Hepatocyte (in vitro differentiated cells): ENCODE data around the gene ARHGAP25.

Source experiments
- EZH2phosphoT487 ChIP-seq: fragments of 200-600 bp; sonication (generic); IDR thresholded peaks from one replicate; pipeline ENCODE4 v1.6.1; 2018; ENCODE audit warnings: antibody characterized with exemption, mild to moderate bottlenecking, low read depth, moderate library complexity; ENCODE audit not compliant: unreplicated experiment, severe bottlenecking
- TF ChIP-seq, protein P1 (sequence below): fragments of 200-600 bp; sonication (generic); IDR thresholded peaks from 2 replicates; pipeline ENCODE4 v1.5.1; 2016; ENCODE audit warnings: antibody characterized with exemption, mild to moderate bottlenecking; ENCODE audit not compliant: poor library complexity

DNA sequence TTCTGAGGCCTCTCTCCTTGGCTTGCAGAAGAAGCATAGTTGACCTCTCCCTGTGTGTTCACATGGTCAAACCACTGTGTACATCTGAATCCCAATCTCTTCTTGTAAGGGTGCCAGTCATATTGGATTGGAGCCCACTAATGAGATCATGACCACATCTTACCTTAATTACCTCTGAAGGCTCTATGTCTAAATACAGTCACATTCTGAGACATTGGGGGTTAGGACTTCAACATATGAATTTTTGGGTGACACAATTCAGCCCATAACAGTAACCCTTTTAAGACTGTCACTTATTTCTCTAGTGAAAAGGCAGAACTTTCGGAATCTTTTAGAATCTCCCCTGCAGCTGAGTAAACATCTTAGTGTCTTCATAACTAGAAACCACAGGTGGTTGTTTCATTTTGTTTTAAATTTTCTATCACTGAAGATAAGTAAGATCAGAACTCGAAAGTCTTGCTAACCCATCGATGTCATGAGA, 103.3 kb downstream of the ARHGAP25 start:
- TF ChIP-seq, protein P1, sequence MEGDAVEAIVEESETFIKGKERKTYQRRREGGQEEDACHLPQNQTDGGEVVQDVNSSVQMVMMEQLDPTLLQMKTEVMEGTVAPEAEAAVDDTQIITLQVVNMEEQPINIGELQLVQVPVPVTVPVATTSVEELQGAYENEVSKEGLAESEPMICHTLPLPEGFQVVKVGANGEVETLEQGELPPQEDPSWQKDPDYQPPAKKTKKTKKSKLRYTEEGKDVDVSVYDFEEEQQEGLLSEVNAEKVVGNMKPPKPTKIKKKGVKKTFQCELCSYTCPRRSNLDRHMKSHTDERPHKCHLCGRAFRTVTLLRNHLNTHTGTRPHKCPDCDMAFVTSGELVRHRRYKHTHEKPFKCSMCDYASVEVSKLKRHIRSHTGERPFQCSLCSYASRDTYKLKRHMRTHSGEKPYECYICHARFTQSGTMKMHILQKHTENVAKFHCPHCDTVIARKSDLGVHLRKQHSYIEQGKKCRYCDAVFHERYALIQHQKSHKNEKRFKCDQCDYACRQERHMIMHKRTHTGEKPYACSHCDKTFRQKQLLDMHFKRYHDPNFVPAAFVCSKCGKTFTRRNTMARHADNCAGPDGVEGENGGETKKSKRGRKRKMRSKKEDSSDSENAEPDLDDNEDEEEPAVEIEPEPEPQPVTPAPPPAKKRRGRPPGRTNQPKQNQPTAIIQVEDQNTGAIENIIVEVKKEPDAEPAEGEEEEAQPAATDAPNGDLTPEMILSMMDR: no peak
- TF ChIP-seq EZH2phosphoT487: no peak
